Activated naive CD4-positive, alpha-beta T cell treated with anti-CD3 and anti-CD28 coated beads, Interleukin-2, amount 50 U/mL, for 24 hours (primary cell): ENCODE data around the gene MAFF.
A peak's percentile ranks its signal among the peaks of the same experiment; 100 is the strongest.
"Not testable (repeated sequence)": the region's sequence is repeated elsewhere in the genome, so short reads cannot be mapped to it uniquely, and the experiment has no call there.

ENCODE experiments used
- H3K27ac Mint-ChIP-seq: one replicate; pipeline ENCODE4 v1.8.0; 2021; ENCODE audit warnings: mild to moderate bottlenecking, mixed read lengths
- H3K27me3 Mint-ChIP-seq: one replicate; pipeline ENCODE4 v1.8.0; 2021; ENCODE audit warnings: mixed read lengths
- H3K36me3 Mint-ChIP-seq: one replicate; pipeline ENCODE4 v1.8.0; 2021; ENCODE audit warnings: mixed read lengths
- H3K4me1 Mint-ChIP-seq: one replicate; pipeline ENCODE4 v1.8.0; 2021; ENCODE audit warnings: mixed read lengths
- H3K4me3 Mint-ChIP-seq: one replicate; pipeline ENCODE4 v1.8.0; 2021; ENCODE audit warnings: mild to moderate bottlenecking, mixed read lengths
- H3K9me3 Mint-ChIP-seq: one replicate; pipeline ENCODE4 v1.8.0; 2021; ENCODE audit warnings: mixed read lengths

The MAFF gene

DNA sequence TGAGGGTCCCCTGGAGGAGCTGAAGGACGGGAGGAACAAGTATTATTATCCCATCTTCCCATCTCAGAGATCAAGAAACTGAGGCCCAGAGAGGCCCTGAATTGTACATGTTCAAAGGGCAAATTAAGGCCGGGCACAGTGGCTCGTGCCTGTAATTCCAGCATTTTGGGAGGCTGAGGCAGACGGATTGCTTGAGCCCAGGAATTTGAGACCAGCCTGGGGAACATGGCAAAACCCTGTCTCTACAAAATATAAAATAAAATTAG lies 28.2 kb upstream of the MAFF start:
- peaks cover 43% of the 10 kb centered on the region for H3K4me1 Mint-ChIP-seq
- H3K27ac Mint-ChIP-seq: no peak overlapping the region
- H3K27me3 Mint-ChIP-seq: no peaks in the 10 kb centered on the region
- H3K4me3 Mint-ChIP-seq: no peak overlapping the region
- H3K9me3 Mint-ChIP-seq: no peaks in the 10 kb centered on the region
- H3K36me3 Mint-ChIP-seq: peaks cover 2% of the 10 kb centered on the region

DNA sequence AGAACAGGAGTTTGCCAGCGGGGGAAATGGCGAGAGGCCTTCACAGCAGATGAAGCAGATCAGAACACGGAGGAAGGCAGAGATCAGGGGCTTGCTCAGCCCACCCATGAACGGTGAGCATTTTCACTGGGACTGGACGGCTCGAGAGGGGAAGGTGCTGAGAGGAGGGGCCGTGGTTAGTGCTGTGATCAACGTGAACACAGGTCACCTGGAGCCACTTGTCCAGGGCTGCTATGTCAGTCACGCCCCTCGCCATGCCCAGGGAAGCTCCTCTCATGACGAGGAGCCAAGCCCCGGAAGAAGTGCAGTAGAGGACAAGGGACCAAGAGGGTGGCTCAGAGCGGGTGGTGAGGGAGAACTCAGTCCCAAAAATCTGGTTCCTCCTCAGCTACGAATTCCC lies 27.2 kb upstream of the MAFF start:
- peaks cover 51% of the 10 kb centered on the region for H3K4me1 Mint-ChIP-seq
- no peaks in the 10 kb centered on the region for H3K27me3 Mint-ChIP-seq
- peak overlapping the region; percentile 83 for H3K27ac Mint-ChIP-seq
- no peak overlapping the region for H3K4me3 Mint-ChIP-seq
- H3K36me3 Mint-ChIP-seq: peaks cover 2% of the 10 kb centered on the region
- no peaks in the 10 kb centered on the region for H3K9me3 Mint-ChIP-seq

DNA sequence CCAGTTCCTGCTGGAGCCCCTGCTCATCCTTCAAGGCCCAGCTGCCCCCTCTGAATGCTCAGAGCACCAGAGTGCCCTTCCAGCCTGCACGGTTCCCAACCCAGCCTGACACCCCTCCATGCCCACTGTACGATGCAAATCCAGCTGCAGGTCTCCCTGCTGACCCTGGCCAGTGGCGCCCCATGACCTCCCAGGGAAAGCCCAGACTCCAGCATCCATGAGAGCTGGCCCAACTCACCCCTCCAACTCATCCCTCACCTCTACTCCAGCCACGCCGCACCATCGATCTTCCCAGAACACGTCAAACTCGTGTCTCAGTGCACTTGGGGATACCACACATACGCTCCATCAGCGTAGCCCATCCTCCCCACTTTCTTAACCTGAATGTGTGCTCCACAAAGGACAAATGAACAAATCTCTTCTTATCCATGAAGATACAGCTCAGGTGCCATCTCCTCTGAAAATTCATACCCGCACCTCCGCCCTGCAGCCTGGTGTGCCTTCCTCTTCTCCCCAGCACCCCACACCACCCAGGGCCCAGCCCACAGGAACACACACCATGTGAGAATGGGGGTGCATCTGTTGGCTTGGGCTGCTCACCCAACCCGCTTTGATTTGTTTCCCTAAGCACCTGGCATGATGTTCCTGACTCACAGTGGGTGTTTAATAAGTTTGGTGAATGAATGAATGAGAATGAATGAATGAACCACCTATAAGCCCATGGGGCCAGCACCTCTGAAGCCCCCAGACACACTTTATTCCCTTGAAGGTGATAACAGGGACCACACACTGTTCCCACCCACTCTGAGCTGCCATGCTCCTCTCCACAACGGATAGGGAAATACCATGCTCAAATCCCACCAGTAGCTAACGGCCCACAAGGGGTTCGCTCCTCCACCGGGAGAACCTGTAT lies 26.3 kb upstream of the MAFF start:
- Mint-ChIP-seq H3K36me3 (peaks cover 2% of the 10 kb centered on the region), H3K9me3 (no peaks in the 10 kb centered on the region), H3K4me3 (peak overlapping the region; percentile 19), H3K27me3 (no peaks in the 10 kb centered on the region), H3K4me1 (peaks cover 60% of the 10 kb centered on the region), H3K27ac (peak overlapping the region; percentile 52)

DNA sequence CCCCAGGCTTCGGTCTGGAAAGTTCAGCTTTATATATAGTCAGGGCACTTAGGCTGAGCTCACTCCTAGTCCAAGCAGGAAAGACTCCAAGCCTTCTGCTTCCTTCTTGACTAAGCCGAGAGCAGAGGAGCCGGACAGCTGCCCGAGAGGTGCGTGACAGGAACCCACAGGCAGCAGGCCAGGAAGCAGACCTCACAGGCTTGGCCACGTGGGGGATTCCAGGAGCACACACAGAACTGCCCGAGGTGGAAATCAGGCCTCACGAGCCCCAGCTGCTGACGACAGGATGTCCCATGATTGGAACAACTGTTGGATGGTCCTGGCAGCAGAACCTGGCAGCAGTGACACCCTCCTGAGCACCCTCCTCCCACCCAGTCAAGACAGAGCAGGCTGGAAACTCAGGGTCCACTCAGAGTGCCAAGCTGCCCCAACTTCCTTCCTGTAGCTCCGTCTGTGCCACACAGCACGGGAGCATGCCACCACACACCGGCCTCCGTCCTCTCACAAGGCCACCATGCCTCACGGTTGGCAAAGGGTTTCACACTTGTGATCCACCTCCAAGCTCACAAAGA lies 25.5 kb upstream of the MAFF start:
- Mint-ChIP-seq H3K4me3 (peak overlapping the region; percentile 19), H3K27ac (peak overlapping the region; percentile 64), H3K4me1 (peaks cover 68% of the 10 kb centered on the region), H3K9me3 (no peaks in the 10 kb centered on the region), H3K27me3 (no peaks in the 10 kb centered on the region), H3K36me3 (peaks cover 2% of the 10 kb centered on the region)

DNA sequence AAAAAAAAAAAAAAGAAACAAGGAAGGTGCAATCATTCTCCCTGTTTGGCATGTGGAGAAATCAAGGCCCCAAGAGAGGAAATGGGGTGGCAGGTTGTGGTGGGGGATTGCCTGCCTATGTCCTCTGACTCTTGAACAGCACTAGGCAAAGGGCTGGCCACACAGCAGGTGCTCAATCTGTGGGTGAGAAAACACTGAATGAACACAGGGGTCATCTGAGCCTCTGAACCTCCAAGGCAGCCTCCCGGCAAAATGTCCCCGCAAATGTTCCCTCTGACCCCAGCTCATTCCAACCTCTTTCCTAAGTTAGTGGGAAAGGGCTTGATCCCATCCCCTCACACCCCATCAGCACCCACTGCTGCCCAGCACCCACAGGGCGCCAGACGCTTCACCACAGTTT lies 24.8 kb upstream of the MAFF start:
- H3K27me3 Mint-ChIP-seq: no peaks in the 10 kb centered on the region
- peak overlapping the region; percentile 59 for H3K27ac Mint-ChIP-seq
- peaks cover 72% of the 10 kb centered on the region for H3K4me1 Mint-ChIP-seq
- no peaks in the 10 kb centered on the region for H3K36me3 Mint-ChIP-seq
- H3K4me3 Mint-ChIP-seq: no peak overlapping the region
- no peaks in the 10 kb centered on the region for H3K9me3 Mint-ChIP-seq

DNA sequence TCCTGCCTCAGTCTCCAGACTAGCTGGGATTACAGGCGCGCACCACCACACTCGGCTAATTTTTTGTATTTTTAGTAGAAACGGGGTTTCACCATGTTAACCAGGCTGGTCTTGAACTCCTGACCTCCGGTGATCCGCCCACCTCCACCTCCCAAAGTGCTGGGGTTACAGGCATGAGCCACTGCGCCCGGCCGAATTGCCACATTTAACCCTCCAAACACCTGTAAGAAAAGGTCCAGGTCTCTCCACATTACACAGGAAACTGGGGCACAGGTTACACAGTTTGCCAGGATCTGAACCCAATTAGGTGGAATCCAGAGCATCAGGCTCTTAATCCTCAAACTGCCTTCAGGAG lies 24.2 kb upstream of the MAFF start:
- H3K27me3 Mint-ChIP-seq, H3K9me3 Mint-ChIP-seq, H3K4me3 Mint-ChIP-seq, H3K36me3 Mint-ChIP-seq, H3K27ac Mint-ChIP-seq: not testable (repeated sequence)
- H3K4me1 Mint-ChIP-seq: peaks cover 69% of the 10 kb centered on the region

DNA sequence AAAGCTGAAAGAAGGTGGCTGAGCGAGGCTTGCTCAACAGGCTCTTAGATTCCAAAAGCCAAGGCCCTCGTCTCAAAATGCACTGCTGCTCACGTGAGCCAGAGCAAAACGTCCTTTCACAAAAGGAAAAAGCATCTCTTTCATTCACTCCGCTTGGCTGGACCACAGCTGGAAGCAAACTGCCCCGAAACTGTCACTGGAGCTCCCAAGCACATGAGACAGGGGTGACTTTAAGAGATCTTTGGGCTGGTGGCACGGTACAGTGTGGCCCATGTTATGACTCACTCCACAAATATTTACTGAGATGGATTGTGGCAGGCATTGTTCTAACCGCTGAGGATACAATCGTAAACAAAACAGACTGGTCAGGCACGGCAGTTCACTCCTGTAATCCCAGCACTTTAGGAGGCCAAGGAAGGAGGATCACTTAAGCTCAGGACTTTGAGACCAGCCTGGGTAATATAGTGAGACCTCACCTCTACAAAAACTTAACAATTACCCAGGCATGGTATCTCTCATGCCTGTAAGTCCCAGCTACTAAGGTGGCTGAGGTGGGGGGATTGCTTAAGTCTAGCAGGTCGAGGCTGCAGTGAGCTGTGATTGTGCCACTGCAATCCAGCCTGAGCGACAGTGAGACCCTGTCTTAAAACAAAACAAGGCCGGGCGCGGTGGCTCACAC lies 23.7 kb upstream of the MAFF start:
- Mint-ChIP-seq H3K4me3 (no peak overlapping the region), H3K4me1 (peaks cover 64% of the 10 kb centered on the region), H3K36me3 (no peaks in the 10 kb centered on the region), H3K9me3 (no peaks in the 10 kb centered on the region), H3K27ac (peak overlapping the region; percentile 8), H3K27me3 (no peaks in the 10 kb centered on the region)

DNA sequence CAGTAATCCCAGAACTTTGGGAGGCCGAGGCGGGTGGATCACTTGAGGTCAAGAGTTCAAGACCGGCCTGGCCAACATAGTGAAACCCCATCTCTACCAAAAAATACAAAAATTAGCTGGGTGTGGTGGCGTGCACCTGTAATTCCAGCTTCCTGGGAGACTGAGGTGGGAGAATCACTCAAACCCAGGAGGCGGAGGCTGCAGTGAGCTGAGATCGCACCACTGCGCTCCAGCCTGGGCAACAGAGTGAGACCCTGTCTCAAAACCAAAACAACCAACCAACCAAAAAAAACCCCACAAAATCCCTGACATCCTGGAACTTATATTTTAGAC lies 23.2 kb upstream of the MAFF start:
- H3K4me3 Mint-ChIP-seq, H3K27me3 Mint-ChIP-seq, H3K36me3 Mint-ChIP-seq, H3K9me3 Mint-ChIP-seq, H3K27ac Mint-ChIP-seq: not testable (repeated sequence)
- peaks cover 60% of the 10 kb centered on the region for H3K4me1 Mint-ChIP-seq

DNA sequence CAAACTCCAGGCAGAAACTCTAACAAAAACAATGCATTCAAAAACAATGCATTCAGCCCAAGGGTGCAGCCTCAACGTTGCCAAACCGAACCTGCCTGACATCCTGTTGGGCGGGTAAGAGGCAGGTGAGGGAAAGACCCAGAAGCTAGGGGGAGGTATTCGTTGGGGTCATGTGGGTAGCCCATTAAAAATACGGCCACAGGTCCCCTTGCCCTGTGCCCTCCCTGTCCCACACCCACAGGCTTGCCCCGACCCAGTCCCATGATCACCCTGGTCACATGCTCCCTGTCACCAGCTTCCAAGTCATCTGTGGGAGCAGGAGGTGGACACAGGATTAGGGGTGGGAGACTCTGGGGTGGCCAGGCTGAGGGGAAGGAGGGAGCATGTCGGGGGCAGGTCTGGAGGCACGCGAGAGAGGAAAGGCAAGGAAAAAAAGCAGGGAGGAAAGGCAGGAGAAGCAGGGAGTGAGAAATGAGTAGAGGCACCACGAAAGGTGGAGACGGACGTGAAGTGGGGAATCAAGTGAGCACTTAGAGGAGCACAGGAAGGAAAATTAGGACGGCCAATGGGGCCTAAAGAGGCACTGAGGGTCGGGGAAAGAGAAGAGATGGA lies 20.8 kb upstream of the MAFF start:
- Mint-ChIP-seq H3K36me3 (no peaks in the 10 kb centered on the region), H3K4me3 (peak overlapping the region; percentile 97), H3K27me3 (no peaks in the 10 kb centered on the region), H3K27ac (peak overlapping the region; percentile 99), H3K9me3 (no peaks in the 10 kb centered on the region), H3K4me1 (peaks cover 48% of the 10 kb centered on the region)

DNA sequence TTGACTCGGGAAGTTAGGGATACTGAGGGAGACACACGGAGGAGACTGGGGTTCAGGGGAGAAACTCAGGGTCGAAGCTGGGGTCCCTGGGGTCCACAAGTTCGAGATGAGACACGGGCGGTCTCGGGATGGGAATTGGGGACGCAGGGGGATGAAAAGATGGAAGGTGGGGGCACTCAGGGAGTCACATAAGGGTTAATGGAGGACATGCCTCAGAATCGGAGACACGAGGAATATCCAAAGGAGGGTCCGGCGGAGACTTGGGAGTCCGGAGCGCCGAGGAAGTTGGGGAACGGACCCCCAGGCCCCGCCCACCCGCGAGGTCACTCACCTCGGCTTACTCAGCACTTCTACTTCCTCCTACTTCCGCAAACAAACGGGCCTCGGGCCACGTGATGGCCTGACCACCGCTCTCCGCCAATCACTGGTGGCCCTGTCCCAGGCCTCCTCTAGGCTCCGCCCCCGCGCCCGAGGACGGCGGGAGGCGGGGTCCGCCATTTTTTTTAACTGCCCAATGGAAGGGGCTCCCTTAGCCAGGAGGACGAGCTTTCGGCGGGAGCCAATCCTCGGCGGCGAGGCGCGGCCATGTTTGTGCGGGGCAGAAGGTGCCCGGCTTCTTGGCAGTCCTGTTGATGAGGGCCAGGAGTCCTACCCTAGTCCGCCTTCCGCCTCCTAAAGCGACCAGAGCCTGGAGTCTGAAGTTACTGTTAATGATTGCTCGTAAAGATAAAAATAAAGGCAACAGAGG lies 20.2 kb upstream of the MAFF start, which contains the start of gene PLA2G6:
PLA2G6 (minus strand) TSS at position 378 of the 748 bp plus-strand sequence. CDS start 12,404 bp downstream, outside the sequence.
- Mint-ChIP-seq H3K9me3 (no peaks in the 10 kb centered on the region), H3K36me3 (no peaks in the 10 kb centered on the region), H3K27ac (peak within 1 kb of the TSS; percentile 99), H3K27me3 (no peaks in the 10 kb centered on the region), H3K4me1 (peaks cover 41% of the 10 kb centered on the region), H3K4me3 (peak within 1 kb of the TSS; percentile 97)

DNA sequence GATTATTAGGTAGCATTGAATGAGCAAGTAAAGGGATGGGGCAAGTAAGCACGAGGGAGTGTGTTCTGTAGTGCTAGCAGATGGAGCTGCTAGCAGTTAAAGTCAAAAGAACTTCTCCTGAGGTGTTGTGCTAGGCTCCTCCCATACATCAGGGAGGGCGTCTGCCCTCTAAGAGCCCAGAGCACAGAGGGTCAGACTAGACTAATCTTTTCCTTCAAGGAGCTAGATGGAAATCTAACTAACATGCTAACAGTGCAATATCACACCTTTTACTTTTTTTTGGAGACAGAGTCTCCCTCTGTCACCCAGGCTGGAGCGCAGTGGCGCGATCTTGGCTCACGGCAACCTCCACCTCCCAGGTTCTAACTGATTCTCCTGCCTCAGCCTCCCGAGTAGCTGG lies 17.0 kb upstream of the MAFF start:
- H3K27me3 Mint-ChIP-seq: no peaks in the 10 kb centered on the region
- H3K9me3 Mint-ChIP-seq: no peaks in the 10 kb centered on the region
- peak overlapping the region; percentile 41 for H3K27ac Mint-ChIP-seq
- H3K36me3 Mint-ChIP-seq: no peaks in the 10 kb centered on the region
- H3K4me1 Mint-ChIP-seq: peaks cover 24% of the 10 kb centered on the region
- no peak overlapping the region for H3K4me3 Mint-ChIP-seq

DNA sequence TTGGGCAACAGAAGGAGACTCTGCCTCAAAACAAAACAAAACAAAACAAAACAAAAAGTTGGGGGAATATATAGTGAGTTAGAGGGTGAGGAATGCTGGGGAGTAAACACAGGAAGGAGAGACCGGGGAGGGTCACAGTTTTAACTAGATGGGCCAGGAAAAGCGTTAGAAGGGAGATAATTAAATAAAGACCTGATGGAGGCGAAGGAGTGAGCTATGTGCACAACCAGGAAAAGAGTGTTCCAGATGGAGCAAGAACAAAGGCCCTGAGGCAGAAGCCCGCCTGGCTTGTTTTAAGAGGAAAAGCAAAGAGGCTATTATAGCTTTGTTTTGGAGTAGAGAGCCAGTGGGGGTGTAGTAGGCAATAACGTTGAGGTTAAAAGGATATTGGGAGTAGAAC lies 15.4 kb upstream of the MAFF start:
- no peaks in the 10 kb centered on the region for H3K27me3 Mint-ChIP-seq
- H3K36me3 Mint-ChIP-seq: no peaks in the 10 kb centered on the region
- peaks cover 7% of the 10 kb centered on the region for H3K4me1 Mint-ChIP-seq
- no peak overlapping the region for H3K4me3 Mint-ChIP-seq
- no peak overlapping the region for H3K27ac Mint-ChIP-seq
- no peaks in the 10 kb centered on the region for H3K9me3 Mint-ChIP-seq

DNA sequence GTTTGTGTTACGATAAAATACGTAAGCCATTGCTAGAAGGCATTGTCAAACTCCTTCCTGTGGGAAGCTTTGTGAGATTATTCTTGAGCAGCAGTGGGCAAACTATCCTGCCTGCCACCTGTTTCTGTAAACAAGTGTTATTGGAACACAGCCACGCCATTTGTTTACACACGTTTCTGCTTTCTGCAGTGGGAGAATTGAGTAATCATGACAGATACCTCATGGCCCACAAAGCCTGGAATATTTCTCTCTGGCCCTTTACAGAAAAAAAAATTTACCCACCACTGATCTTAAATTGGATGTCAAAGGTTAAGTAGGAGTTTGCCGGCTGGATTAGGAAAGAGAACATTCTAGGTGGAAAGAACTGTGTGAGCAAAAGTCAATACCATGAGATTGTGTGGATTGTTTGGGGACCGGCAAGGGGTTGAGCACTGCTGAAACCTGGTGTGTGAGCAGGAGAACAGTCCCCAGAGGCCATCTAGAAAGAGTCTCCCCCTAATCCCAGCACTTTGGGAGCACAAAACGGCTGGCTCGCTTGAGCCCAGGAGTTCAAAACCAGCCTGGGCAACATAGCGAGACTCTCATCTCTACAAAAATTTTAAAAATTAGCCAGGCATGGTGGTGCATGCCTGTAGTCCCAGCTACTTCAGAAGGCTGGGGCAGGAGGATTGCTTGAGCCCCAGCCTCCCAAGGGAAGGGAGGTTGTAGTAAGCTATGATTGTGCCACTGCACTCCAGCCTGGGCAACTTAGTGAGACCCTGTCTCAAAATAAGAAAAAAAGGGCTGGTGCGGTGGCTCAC lies 14.2 kb upstream of the MAFF start:
- no peaks in the 10 kb centered on the region for H3K36me3 Mint-ChIP-seq
- no peaks in the 10 kb centered on the region for H3K9me3 Mint-ChIP-seq
- no peak overlapping the region for H3K4me3 Mint-ChIP-seq
- H3K27me3 Mint-ChIP-seq: no peaks in the 10 kb centered on the region
- no peak overlapping the region for H3K27ac Mint-ChIP-seq
- H3K4me1 Mint-ChIP-seq: no peaks in the 10 kb centered on the region

DNA sequence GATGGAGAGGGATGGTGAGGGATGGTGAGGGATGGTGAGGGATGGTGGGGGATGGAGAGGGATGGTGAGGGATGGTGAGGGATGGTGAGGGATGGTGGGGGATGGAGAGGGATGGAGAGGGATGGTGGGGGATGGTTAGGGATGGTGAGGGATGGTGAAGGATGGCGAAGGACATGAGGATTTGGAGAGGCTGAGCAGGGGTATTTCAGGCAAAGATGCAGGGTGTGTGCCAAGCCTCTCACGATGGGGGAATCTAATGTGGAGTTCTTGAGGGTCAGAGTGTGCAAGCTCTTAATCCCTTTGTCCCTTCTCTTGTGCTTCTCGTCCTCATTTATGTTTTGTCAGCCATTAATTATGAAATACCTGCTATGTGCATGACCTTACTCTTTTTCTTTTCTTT lies 12.7 kb upstream of the MAFF start:
- H3K9me3 Mint-ChIP-seq: no peaks in the 10 kb centered on the region
- no peaks in the 10 kb centered on the region for H3K36me3 Mint-ChIP-seq
- H3K4me1 Mint-ChIP-seq: no peaks in the 10 kb centered on the region
- no peaks in the 10 kb centered on the region for H3K27me3 Mint-ChIP-seq
- no peak overlapping the region for H3K4me3 Mint-ChIP-seq
- H3K27ac Mint-ChIP-seq: no peak overlapping the region

DNA sequence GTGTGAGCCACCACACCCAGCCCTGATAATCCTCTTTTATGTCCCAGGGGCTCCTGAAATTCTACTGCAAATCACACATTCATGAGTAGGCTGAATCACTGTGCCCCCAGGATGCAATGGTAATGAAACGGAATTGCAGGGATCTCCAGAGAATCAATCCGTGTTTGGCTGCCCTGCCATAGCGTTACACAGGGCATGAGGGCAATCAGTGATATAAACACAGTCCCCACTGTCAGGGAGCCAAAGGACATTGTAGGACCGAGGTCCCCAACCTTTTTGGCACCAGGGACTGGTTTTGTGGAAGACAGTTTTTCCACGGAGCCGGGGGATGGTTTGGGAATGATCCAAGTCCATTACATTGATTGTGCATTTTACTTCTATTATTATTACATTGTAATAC lies 11.2 kb upstream of the MAFF start:
- H3K27ac Mint-ChIP-seq: no peak overlapping the region
- H3K36me3 Mint-ChIP-seq: no peaks in the 10 kb centered on the region
- H3K4me1 Mint-ChIP-seq: peaks cover 4% of the 10 kb centered on the region
- no peaks in the 10 kb centered on the region for H3K9me3 Mint-ChIP-seq
- no peak overlapping the region for H3K4me3 Mint-ChIP-seq
- no peaks in the 10 kb centered on the region for H3K27me3 Mint-ChIP-seq
